IMR-90 (cell line): ENCODE results near the gene PIK3C3. TPM values are rescaled to one million over a fixed set of nuclear protein-coding genes. Genes with fewer than 3 reads are reported as not detected.

Experiments used
- ATAC-seq: fragments of 200-7000 bp; cut with Tn5 transposase; 2 replicates; pipeline ENCODE4 v1.9.1; 2020; ENCODE audit warnings: low read depth, mild to moderate bottlenecking, moderate library complexity
- BruUV-seq: library from RNA; stranded (reverse); fragments of 400-500 nt; replicated peaks from 2 replicates; lab custom pipeline; 2021; lab: Mats Ljungman, UMichigan
- CTCF ChIA-PET: fragments of 300-600 bp; formaldehyde crosslinking; extraction: SDS; loops from one replicate; lab custom pipeline; 2021; ENCODE audit warnings: antibody characterized with exemption; lab: Yijun Ruan, JAX
- POLR2A ChIA-PET: fragments of 300-600 bp; sonication (Branson Sonifier 250); formaldehyde crosslinking; loops from one replicate; lab custom pipeline; 2022; ENCODE audit warnings: antibody characterized with exemption; ENCODE audit not compliant: unreplicated experiment; lab: Charles Lee
- DNase-seq: peaks from one replicate; pipeline ENCODE4 v3.0.0; 2013
- H2AFZ ChIP-seq: replicated peaks from 2 replicates; pipeline ENCODE3; 2013; ENCODE audit warnings: low read length, mild to moderate bottlenecking; ENCODE audit not compliant: poor library complexity
- H2AK5ac ChIP-seq: 2 replicates; pipeline ENCODE4 v1.6.1; 2013; ENCODE audit warnings: low read depth, low read length, inconsistent platforms
- H2AK9ac ChIP-seq: replicated peaks from 2 replicates; pipeline ENCODE3; 2013; ENCODE audit warnings: mild to moderate bottlenecking, low read depth, low read length, moderate library complexity; ENCODE audit not compliant: poor library complexity
- H2BK120ac ChIP-seq: 2 replicates; pipeline ENCODE4 v1.6.1; 2013; ENCODE audit warnings: low read depth, low read length, inconsistent platforms
- H2BK15ac ChIP-seq: 3 replicates; pipeline ENCODE4 v1.6.1; 2013; ENCODE audit warnings: low read depth, low read length, inconsistent platforms
- H2BK20ac ChIP-seq: 2 replicates; pipeline ENCODE4 v1.6.1; 2013; ENCODE audit warnings: low read depth, mild to moderate bottlenecking, inconsistent platforms, low read length, moderate library complexity
- H2BK5ac ChIP-seq: 2 replicates; pipeline ENCODE4 v1.6.1; 2013; ENCODE audit warnings: mild to moderate bottlenecking, low read depth, low read length, inconsistent platforms; ENCODE audit not compliant: poor library complexity, severe bottlenecking
- H3K14ac ChIP-seq: replicated peaks from 2 replicates; pipeline ENCODE4 v1.6.1; 2013; ENCODE audit warnings: low read depth, low read length, inconsistent platforms
- H3K18ac ChIP-seq: 2 replicates; pipeline ENCODE4 v1.6.1; 2013; ENCODE audit warnings: low read depth, low read length, control low read depth
- H3K23ac ChIP-seq: 2 replicates; pipeline ENCODE4 v1.6.1; 2013; ENCODE audit warnings: low read depth, low read length, inconsistent platforms
- H3K27ac ChIP-seq: 2 replicates; pipeline ENCODE4 v1.5.1; 2013; ENCODE audit warnings: mild to moderate bottlenecking, control low read depth, low read length; ENCODE audit not compliant: insufficient read depth
- H3K27me3 ChIP-seq: 2 replicates; pipeline ENCODE4 v1.6.1; 2013; ENCODE audit warnings: low read length; ENCODE audit not compliant: control insufficient read depth, insufficient read depth
- H3K36me3 ChIP-seq: 2 replicates; pipeline ENCODE4 v1.6.1; 2013; ENCODE audit warnings: low read length, mixed read lengths; ENCODE audit not compliant: control insufficient read depth, insufficient read depth
- H3K4ac ChIP-seq: 2 replicates; pipeline ENCODE4 v1.6.1; 2013; ENCODE audit warnings: low read depth, low read length, inconsistent platforms
- H3K4me1 ChIP-seq: 2 replicates; pipeline ENCODE4 v1.6.1; 2013; ENCODE audit warnings: low read length, mixed read lengths; ENCODE audit not compliant: control insufficient read depth, insufficient read depth
- H3K4me2 ChIP-seq: 2 replicates; pipeline ENCODE4 v1.6.1; 2013; ENCODE audit warnings: low read depth, mild to moderate bottlenecking, control low read depth, low read length, moderate library complexity
- H3K4me3 ChIP-seq: 2 replicates; pipeline ENCODE4 v1.5.1; 2013; ENCODE audit warnings: low read depth, mild to moderate bottlenecking, control low read depth, low read length, moderate library complexity; ENCODE audit not compliant: insufficient read depth
- H3K56ac ChIP-seq: 2 replicates; pipeline ENCODE4 v1.6.1; 2013; ENCODE audit warnings: low read length, inconsistent platforms; ENCODE audit not compliant: insufficient read depth; ENCODE audit errors: extremely low read depth
- H3K79me1 ChIP-seq, 2 experiments: 2 replicates each; pipeline ENCODE4 v1.6.1; 2013; ENCODE audit warnings: low read length in 2 of 2, inconsistent platforms in 1 of 2, low read depth in 1 of 2
- H3K9ac ChIP-seq: 2 replicates; pipeline ENCODE4 v1.6.1; 2013; ENCODE audit warnings: low read depth, low read length, control low read depth
- H3K9me1 ChIP-seq: 2 replicates; pipeline ENCODE4 v1.6.1; 2013; ENCODE audit warnings: low read length, inconsistent platforms; ENCODE audit not compliant: insufficient read depth
- H3K9me3 ChIP-seq: 2 replicates; pipeline ENCODE4 v1.6.1; 2013; ENCODE audit warnings: low read length; ENCODE audit not compliant: control insufficient read depth, insufficient read depth
- H4K20me1 ChIP-seq: 2 replicates; pipeline ENCODE4 v1.6.1; 2013; ENCODE audit warnings: low read length, inconsistent platforms; ENCODE audit not compliant: insufficient read depth
- H4K5ac ChIP-seq: 2 replicates; pipeline ENCODE4 v1.6.1; 2013; ENCODE audit warnings: mild to moderate bottlenecking, low read depth, low read length, control low read depth
- H4K8ac ChIP-seq, 2 experiments: 2 replicates each; pipeline ENCODE4 v1.6.1; 2013; ENCODE audit warnings: low read depth in 2 of 2, low read length in 2 of 2, control low read depth in 1 of 2, inconsistent platforms in 1 of 2
- H4K91ac ChIP-seq: 2 replicates; pipeline ENCODE4 v1.6.1; 2013; ENCODE audit warnings: low read depth, low read length, inconsistent platforms; ENCODE audit not compliant: insufficient read depth
- CEBPB ChIP-seq: IDR thresholded peaks from 2 replicates; pipeline ENCODE4 v1.6.1; 2012; ENCODE audit warnings: low read depth, low read length, improper control_type of control experiment
- FOS ChIP-seq: fragments of 150-350 bp; IDR thresholded peaks from 2 replicates; pipeline ENCODE4 v1.6.1; 2016; ENCODE audit warnings: low read depth, low read length
- WGBS, 2 experiments: methylation state at CpG; one replicate each; pipeline versions ENCODE4 v1.1.5 to v1.1.7; 2013; ENCODE audit warnings: missing lambda C conversion rate in 2 of 2; ENCODE audit not compliant: insufficient read length in 1 of 2; ENCODE audit errors: extremely low coverage in 2 of 2; 5-methylcytosine and 5-hydroxymethylcytosine counted together
- dilution Hi-C: fragments of 300-500 bp; cut with HindIII; formaldehyde crosslinking; loops from one replicate; pipeline ENCODE4 v1.14.3; 2018; ENCODE audit warnings: low sequenced_read_pairs; ENCODE audit not compliant: unreplicated experiment
- in situ Hi-C: fragments of 300-500 bp; cut with MboI; formaldehyde crosslinking; loops from 3 replicates; pipeline ENCODE4 v1.14.3; 2019; ENCODE audit warnings: low sequenced_read_pairs, inconsistent platforms, mixed read lengths
- intact Hi-C: fragments of 100-400 bp; cut with micrococcal nuclease; formaldehyde crosslinking; loops from 2 replicates; pipeline ENCODE4 v1.10.0; 2022
- polyA plus RNA-seq, 3 experiments: library from polyadenylated mRNA; depleted of rRNA; stranded (reverse); fragments of >200 nt; gene quantifications; 2 replicates each; pipeline ENCODE4 v1.2.3, GENCODE V29; 2012; ENCODE audit warnings: low replicate concordance in 1 of 3
- total RNA-seq: library from RNA; depleted of rRNA; stranded (reverse); fragments of >200 nt; gene quantifications from 2 replicates; pipeline ENCODE4 v1.2.3, GENCODE V29; 2012

Gene PIK3C3
- total and polyA plus RNA-seq, 2 of the 4 experiments (the other 2 are of a cell fraction): 41.2 to 57.2 TPM

- H2AK9ac ChIP-seq: no peak overlapping the region
- no peak overlapping the region for H2BK15ac ChIP-seq
- ATAC-seq (no peak), DNase-seq (no peak)
- no peak overlapping the region for H4K8ac ChIP-seq
- H2BK20ac ChIP-seq: no peak overlapping the region
- no peak overlapping the region for H3K4ac ChIP-seq
- H4K20me1 ChIP-seq: no peaks in the 10 kb centered on the region
- intact Hi-C loops (no loop called here), dilution Hi-C loops (no loop called here), in situ Hi-C loops (no loop called here)
- POLR2A ChIA-PET: no interaction called here
- peaks cover 4 to 13% of the 10 kb centered on the region in 2 experiments; a peak in 3 of 4 replicates for H3K79me1 ChIP-seq
- no peak overlapping the region for H2AK5ac ChIP-seq
- H2BK5ac ChIP-seq: no peak overlapping the region
- H3K56ac ChIP-seq: no peak overlapping the region
- peaks cover 15% of the 10 kb centered on the region for H3K36me3 ChIP-seq
- no peak overlapping the region for H2AFZ ChIP-seq
- no peak overlapping the region for H3K18ac ChIP-seq
- WGBS, 2 experiments: no CpG with 5 or more reads among the region's 2 CpGs
- H2BK120ac ChIP-seq: no peak overlapping the region
- no peak overlapping the region for H4K91ac ChIP-seq
- H3K4me3 ChIP-seq: no peak overlapping the region
- no peak overlapping the region for H3K27ac ChIP-seq
- no peak overlapping the region for H3K9ac ChIP-seq
- no peak overlapping the region for H4K5ac ChIP-seq
- H3K23ac ChIP-seq: no peak overlapping the region
- H3K14ac ChIP-seq: no peak overlapping the region
- no peaks in the 10 kb centered on the region for H3K27me3 ChIP-seq
- BruUV-seq: no TSS peak
- TF ChIP-seq FOS: no peak
- peak; percentile 60 for TF ChIP-seq CEBPB
- no peak overlapping the region for H3K4me2 ChIP-seq
- no peaks in the 10 kb centered on the region for H3K9me3 ChIP-seq
- no peaks in the 10 kb centered on the region for H3K4me1 ChIP-seq
- H3K9me1 ChIP-seq: no peaks in the 10 kb centered on the region
- CTCF ChIA-PET: no interaction called here
Observed at GRCh38 chr18:41993151-41993550, 38.1 kb downstream of the PIK3C3 start.
